Endothelial cell of umbilical vein (primary cell): ENCODE data around the gene TSPAN10. TPM values are rescaled to one million over a fixed set of nuclear protein-coding genes. Genes with fewer than 3 reads are reported as not detected.

Experiments used
- BruUV-seq: library from RNA; stranded (reverse); fragments of 400-500 nt; replicated peaks from 2 replicates; lab custom pipeline; 2021; lab: Mats Ljungman, UMichigan
- CTCF ChIA-PET: fragments of 300-600, 350-600 bp; sonication (Branson Sonifier 250); formaldehyde crosslinking; loops from one replicate; lab custom pipeline; 2021; ENCODE audit warnings: antibody characterized with exemption, inconsistent platforms; lab: Charles Lee
- POLR2A ChIA-PET: fragments of 300-600, 350-600 bp; sonication (Branson Sonifier 250); formaldehyde crosslinking; loops from one replicate; lab custom pipeline; 2021; ENCODE audit warnings: antibody characterized with exemption, inconsistent platforms; lab: Charles Lee
- DNase-seq: peaks from one replicate; pipeline ENCODE4 v3.0.0-alpha.2; 2011; ENCODE audit warnings: low read depth, low spot score
- FAIRE-seq: peaks from 2 replicates; lab custom pipeline; 2011; peaks lifted over from hg19 to GRCh38; lab: Jason Lieb, UNC
- H2AFZ ChIP-seq: 2 replicates; pipeline ENCODE4 v1.6.0; 2012; ENCODE audit warnings: low read depth, low read length, control low read depth, inconsistent platforms
- H3K27ac ChIP-seq: 2 replicates; pipeline ENCODE4 v1.5.1; 2011; ENCODE audit warnings: low read depth, mild to moderate bottlenecking, control low read depth, low read length, moderate library complexity; ENCODE audit not compliant: insufficient read depth
- H3K27me3 ChIP-seq, 2 experiments: 2 replicates each; pipeline versions ENCODE4 v1.6.0 to v1.6.1; 2011; ENCODE audit warnings: low read length in 2 of 2, mixed read lengths in 1 of 2; ENCODE audit not compliant: control insufficient read depth in 2 of 2, insufficient read depth in 2 of 2
- H3K36me3 ChIP-seq, 2 experiments: 2 replicates in 1 of 2; 3 replicates in 1 of 2; pipeline ENCODE4 v1.5.1; 2011; ENCODE audit warnings: low read length in 2 of 2, mild to moderate bottlenecking in 1 of 2, moderate library complexity in 1 of 2; ENCODE audit not compliant: control insufficient read depth in 2 of 2, insufficient read depth in 2 of 2; ENCODE audit errors: extremely low read depth in 1 of 2
- H3K4me1 ChIP-seq: 3 replicates; pipeline ENCODE4 v1.5.1; 2011; ENCODE audit warnings: mild to moderate bottlenecking, low read length; ENCODE audit not compliant: control insufficient read depth, insufficient read depth; ENCODE audit errors: extremely low read depth
- H3K4me2 ChIP-seq: 2 replicates; pipeline ENCODE4 v1.6.1; 2011; ENCODE audit warnings: low read length, control low read depth, mixed read lengths; ENCODE audit not compliant: insufficient read depth
- H3K4me3 ChIP-seq, 3 experiments: fragments of 200-600 bp in 1 of 3; sonication (generic), shearing (Covaris generic) in 1 of 3; replicated peaks in 1 of 3; 2 replicates each; pipeline ENCODE4 v1.5.1; 2011 to 2016; ENCODE audit warnings: control low read depth in 3 of 3, low read length in 3 of 3, mild to moderate bottlenecking in 2 of 3, inconsistent platforms in 1 of 3, low read depth in 1 of 3, moderate library complexity in 1 of 3; ENCODE audit not compliant: insufficient read depth in 1 of 3
- H3K79me2 ChIP-seq: 2 replicates; pipeline ENCODE4 v1.6.0; 2012; ENCODE audit warnings: low read length, inconsistent platforms; ENCODE audit not compliant: control insufficient read depth, insufficient read depth
- H3K9ac ChIP-seq: replicated peaks from 2 replicates; pipeline ENCODE3; 2011; ENCODE audit warnings: low read length, control low read depth; ENCODE audit not compliant: insufficient read depth; ENCODE audit errors: extremely low read depth
- H3K9me1 ChIP-seq: replicated peaks from 3 replicates; pipeline ENCODE4 v1.6.0; 2011; ENCODE audit warnings: mild to moderate bottlenecking, low read length; ENCODE audit not compliant: control insufficient read depth, insufficient read depth; ENCODE audit errors: extremely low read depth
- H3K9me3 ChIP-seq: replicated peaks from 2 replicates; pipeline ENCODE4 v1.5.1; 2012; ENCODE audit warnings: low read length, inconsistent platforms; ENCODE audit not compliant: control insufficient read depth, insufficient read depth
- H4K20me1 ChIP-seq: replicated peaks from 2 replicates; pipeline ENCODE3; 2011; ENCODE audit warnings: mild to moderate bottlenecking, low read length; ENCODE audit not compliant: control insufficient read depth, insufficient read depth; ENCODE audit errors: extremely low read depth
- CTCF ChIP-seq, 2 donors: IDR thresholded peaks; 1 replicate in 1 of 2; 2 replicates in 1 of 2; pipeline ENCODE4 v1.5.1; 2011; ENCODE audit warnings: low read length in 2 of 2, mild to moderate bottlenecking in 2 of 2, moderate library complexity in 2 of 2, control low read depth in 1 of 2, inconsistent platforms in 1 of 2, low read depth in 1 of 2; ENCODE audit not compliant: insufficient read depth in 1 of 2; ENCODE audit errors: extremely low read depth in 1 of 2
- EZH2 ChIP-seq: IDR thresholded peaks from 2 replicates; pipeline ENCODE4 v1.6.1; 2012; ENCODE audit warnings: borderline replicate concordance, low read depth, mild to moderate bottlenecking, moderate library complexity, low read length, inconsistent platforms; ENCODE audit not compliant: severe bottlenecking
- FOS ChIP-seq: IDR thresholded peaks from 2 replicates; pipeline ENCODE4 v1.6.1; 2011; ENCODE audit warnings: mild to moderate bottlenecking, low read length, moderate library complexity, borderline replicate concordance; ENCODE audit not compliant: insufficient read depth
- GATA2 ChIP-seq: IDR thresholded peaks from 2 replicates; pipeline ENCODE4 v1.7.0; 2011; ENCODE audit warnings: low read depth, mild to moderate bottlenecking, moderate library complexity, mixed read lengths, low read length; ENCODE audit not compliant: insufficient read length, insufficient read depth
- JUN ChIP-seq: IDR thresholded peaks from 2 replicates; pipeline ENCODE4 v1.6.1; 2011; ENCODE audit warnings: borderline replicate concordance, low read depth; ENCODE audit not compliant: insufficient read length, insufficient read depth
- MAX ChIP-seq: IDR thresholded peaks from 2 replicates; pipeline ENCODE4 v1.6.1; 2011; ENCODE audit not compliant: insufficient read depth, insufficient read length
- POLR2A ChIP-seq: IDR thresholded peaks from 2 replicates; pipeline ENCODE4 v1.6.1; 2012; ENCODE audit warnings: low read depth, mild to moderate bottlenecking, control low read depth, low read length
- POLR2AphosphoS5 ChIP-seq: IDR thresholded peaks from 2 replicates; pipeline ENCODE4 v1.6.1; 2012; ENCODE audit warnings: low read depth, mild to moderate bottlenecking, control low read depth, low read length, moderate library complexity; ENCODE audit not compliant: insufficient read depth
- dilution Hi-C: fragments of 300-500 bp; cut with MboI; formaldehyde crosslinking; loops from one replicate; pipeline ENCODE4 v1.15.0; 2019; ENCODE audit warnings: low sequenced_read_pairs; ENCODE audit not compliant: extremely low pct_ligation_motif_present
- intact Hi-C: fragments of 100-400 bp; cut with micrococcal nuclease; formaldehyde crosslinking; loops from one replicate; pipeline ENCODE4 v1.10.0; 2022
- polyA plus RNA-seq, 4 experiments: library from polyadenylated mRNA; depleted of rRNA in 3 of 4; stranded (reverse) in 3 of 4; unstranded in 1 of 4; fragments of >200 nt; gene quantifications; 2 replicates each; pipeline versions ENCODE4 v1.2.1 to v1.2.3, GENCODE V29; 2011 to 2012; ENCODE audit warnings: missing spikeins in 1 of 4
- total RNA-seq: library from RNA; stranded (reverse); gene quantifications from 2 replicates; pipeline ENCODE4 v1.2.3, GENCODE V29; 2021

Gene TSPAN10
- total and polyA plus RNA-seq, 2 donors (not counting 3 experiments of a cell fraction or from before 2014, with no cell fraction given) = 0.91 to 1.1 TPM

- intact Hi-C loops = no loop called here
- DNase-seq (no peak), FAIRE-seq (no peak)
- no peaks in the 10 kb centered on the region for H3K9me3 ChIP-seq
- no peak overlapping the region for H3K27ac ChIP-seq
- H3K27me3 ChIP-seq = no peaks in the 10 kb centered on the region
- peaks cover 3% of the 10 kb centered on the region for H4K20me1 ChIP-seq
- TF ChIP-seq CTCF (IDR thresholded peaks at IDR 0.05; ENCODE audit: extremely low read depth in 1 of 2, insufficient read depth in 1 of 2, low read depth in 1 of 2, low read length in 2 of 2) (no peak), MAX (no peak), FOS (no peak), JUN (no peak), EZH2 (no peak), GATA2 (no peak), POLR2A (no peak), POLR2AphosphoS5 (no peak)
- no peak overlapping the region for H3K4me2 ChIP-seq
- ChIA-PET POLR2A (no interaction called here), CTCF (interaction anchor here (4.9 kb wide), 1 partner anchor 14 kb away, joined by 19 read pairs; no protein-coding TSS in a partner anchor)
- H3K79me2 ChIP-seq = peaks cover 57% of the 10 kb centered on the region
- H3K36me3 ChIP-seq = peaks cover 21 to 24% of the 10 kb centered on the region in 2 experiments
- BruUV-seq = no TSS peak
- no peak overlapping the region for H2AFZ ChIP-seq
- dilution Hi-C loops = no loop called here
- no peak overlapping the region for H3K4me3 ChIP-seq
- no peaks in the 10 kb centered on the region for H3K9me1 ChIP-seq
- no peak overlapping the region for H3K9ac ChIP-seq
- no peaks in the 10 kb centered on the region for H3K4me1 ChIP-seq
Measured at GRCh38 chr17:81615401-81615930, 21.5 kb upstream of the TSPAN10 start.
